AG08396 (cell line): Measurements from ENCODE around the gene SRD5A2.
"Not testable (repeated sequence)": the region's sequence is repeated elsewhere in the genome, so short reads cannot be mapped to it uniquely, and the experiment has no call there.

Source experiments
- DNase-seq: peaks from one replicate; pipeline ENCODE4 v3.0.0; 2012; ENCODE audit warnings: low spot score, mixed read lengths

The SRD5A2 gene

GRCh38 chr2:31533036-31533435 lies 47.7 kb downstream of the SRD5A2 start:
- no peak for DNase-seq

DNA sequence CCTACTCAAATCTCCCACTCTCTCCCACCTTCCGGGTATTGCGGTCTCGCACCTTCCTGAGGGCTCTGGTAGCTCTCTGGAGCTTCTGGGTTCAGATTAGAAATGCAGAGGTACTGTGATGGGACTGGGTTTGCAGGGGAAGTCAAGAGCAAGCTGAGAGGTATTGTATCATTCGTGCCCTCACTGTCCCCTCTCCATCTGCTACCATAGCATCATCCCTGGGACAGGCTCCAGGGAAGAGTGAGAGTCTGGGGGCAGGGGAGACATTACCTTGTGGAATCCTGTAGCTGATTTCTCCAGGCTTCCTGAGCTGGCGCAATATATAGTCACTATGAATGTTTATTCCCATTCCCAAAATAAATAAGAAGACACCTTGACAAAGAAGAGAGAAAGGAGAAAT lies 49.6 kb downstream of the SRD5A2 start:
- no peak for DNase-seq

DNA sequence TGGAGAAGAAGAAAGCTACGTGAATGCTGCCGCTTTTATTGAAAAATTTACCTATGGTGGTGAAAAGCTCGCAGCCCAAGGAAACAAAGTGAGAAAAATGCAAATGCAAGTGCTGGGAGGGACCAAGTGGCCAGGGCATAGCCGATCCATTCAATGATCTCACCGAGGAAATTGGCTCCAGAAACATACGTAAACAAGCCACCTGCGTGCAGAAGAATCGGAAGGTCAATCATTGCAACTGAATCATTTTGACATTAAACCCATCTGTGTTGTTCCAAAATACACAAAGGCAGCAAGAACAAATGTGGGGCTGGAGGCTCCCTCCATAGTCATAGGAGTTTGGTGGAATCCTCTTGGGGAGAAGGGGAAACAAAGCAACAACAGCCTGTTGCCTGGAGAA lies 51.5 kb downstream of the SRD5A2 start:
- no peak for DNase-seq

- no peak for DNase-seq
Observed at GRCh38 chr2:31528823-31529222, 51.9 kb downstream of the SRD5A2 start.

- no peak for DNase-seq
Observed at GRCh38 chr2:31526946-31527732, 53.6 kb downstream of the SRD5A2 start.

GRCh38 chr2:31525876-31526275 lies 54.9 kb downstream of the SRD5A2 start:
- DNase-seq, result no peak

- no peak for DNase-seq
Observed at GRCh38 chr2:31524592-31524991, 56.1 kb downstream of the SRD5A2 start.

GRCh38 chr2:31523871-31524492 lies 56.8 kb downstream of the SRD5A2 start:
- DNase-seq, result peak; percentile 53

- no peak for DNase-seq
Observed at GRCh38 chr2:31522786-31523185, 58.0 kb downstream of the SRD5A2 start.

- no peak for DNase-seq
Observed at GRCh38 chr2:31517442-31518203, 63.1 kb downstream of the SRD5A2 start.

DNA sequence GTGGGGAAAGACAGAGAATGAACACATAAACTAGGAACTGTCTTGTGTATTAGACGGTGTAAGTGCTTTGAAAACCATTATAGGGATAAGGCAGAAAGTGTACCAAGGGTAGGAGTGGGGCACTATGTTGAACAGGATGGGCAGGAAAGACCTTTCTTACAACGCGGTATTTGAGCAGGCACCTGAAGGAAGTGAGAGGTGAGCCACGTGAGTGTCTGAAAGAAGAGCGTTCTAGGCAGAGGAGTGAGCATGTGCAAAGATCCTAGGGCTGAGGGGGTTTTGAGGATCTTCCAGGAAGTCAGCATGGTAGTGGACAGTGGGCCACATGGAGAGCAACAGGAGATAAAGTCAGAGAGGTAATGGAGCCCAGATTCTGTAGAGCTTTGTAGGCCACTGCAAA lies 65.2 kb downstream of the SRD5A2 start:
- no peak for DNase-seq

GRCh38 chr2:31513553-31513952 lies 67.2 kb downstream of the SRD5A2 start:
- DNase-seq, result no peak

- DNase-seq, result no peak
Observed at GRCh38 chr2:31511376-31511775, 69.4 kb downstream of the SRD5A2 start.

GRCh38 chr2:31505111-31505510 lies 75.6 kb downstream of the SRD5A2 start:
- DNase-seq, result no peak

GRCh38 chr2:31504311-31504710 lies 76.4 kb downstream of the SRD5A2 start:
- DNase-seq, result no peak

DNA sequence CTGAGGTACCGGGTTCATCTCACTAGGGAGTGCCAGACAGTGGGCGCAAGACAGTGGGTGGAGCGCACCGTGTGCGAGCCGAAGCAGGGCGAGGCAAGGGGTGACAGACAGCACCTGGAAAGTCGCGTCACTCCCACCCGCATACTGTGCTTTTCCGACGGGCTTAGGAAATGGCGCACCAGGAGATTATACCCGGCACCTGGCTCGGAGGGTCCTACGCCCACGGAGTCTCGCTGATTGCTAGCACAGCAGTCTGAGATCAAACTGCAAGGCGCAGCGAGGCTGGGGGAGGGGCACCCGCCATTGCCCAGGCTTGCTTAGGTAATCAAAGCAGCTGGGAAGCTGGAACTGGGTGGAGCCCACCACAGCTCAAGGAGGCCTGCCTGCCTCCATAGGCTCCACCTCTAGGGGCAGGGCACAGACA lies 84.3 kb downstream of the SRD5A2 start:
- not testable (repeated sequence) for DNase-seq

- peak; percentile 30 for DNase-seq
Observed at GRCh38 chr2:31489339-31489738, 91.4 kb downstream of the SRD5A2 start.

DNA sequence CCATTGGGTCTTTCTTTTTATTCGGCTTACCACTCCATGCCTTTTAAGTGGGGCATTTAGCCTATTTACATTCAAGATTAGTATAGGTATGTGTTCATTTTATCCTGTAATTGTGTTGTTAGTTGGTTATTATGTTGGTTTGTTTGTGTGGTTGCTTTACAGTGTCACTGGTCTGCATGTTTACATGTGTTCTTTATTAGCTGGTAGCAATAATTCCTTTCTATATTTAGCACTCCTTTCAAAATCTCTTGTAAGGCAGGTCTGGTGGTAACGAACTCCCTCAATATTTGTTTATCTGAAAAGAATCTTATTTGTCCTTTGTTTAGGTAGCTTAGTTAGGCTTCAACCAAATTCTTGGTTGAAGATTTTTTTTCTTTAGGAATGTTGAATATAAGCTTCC lies 97.5 kb downstream of the SRD5A2 start:
- DNase-seq, result no peak

DNA sequence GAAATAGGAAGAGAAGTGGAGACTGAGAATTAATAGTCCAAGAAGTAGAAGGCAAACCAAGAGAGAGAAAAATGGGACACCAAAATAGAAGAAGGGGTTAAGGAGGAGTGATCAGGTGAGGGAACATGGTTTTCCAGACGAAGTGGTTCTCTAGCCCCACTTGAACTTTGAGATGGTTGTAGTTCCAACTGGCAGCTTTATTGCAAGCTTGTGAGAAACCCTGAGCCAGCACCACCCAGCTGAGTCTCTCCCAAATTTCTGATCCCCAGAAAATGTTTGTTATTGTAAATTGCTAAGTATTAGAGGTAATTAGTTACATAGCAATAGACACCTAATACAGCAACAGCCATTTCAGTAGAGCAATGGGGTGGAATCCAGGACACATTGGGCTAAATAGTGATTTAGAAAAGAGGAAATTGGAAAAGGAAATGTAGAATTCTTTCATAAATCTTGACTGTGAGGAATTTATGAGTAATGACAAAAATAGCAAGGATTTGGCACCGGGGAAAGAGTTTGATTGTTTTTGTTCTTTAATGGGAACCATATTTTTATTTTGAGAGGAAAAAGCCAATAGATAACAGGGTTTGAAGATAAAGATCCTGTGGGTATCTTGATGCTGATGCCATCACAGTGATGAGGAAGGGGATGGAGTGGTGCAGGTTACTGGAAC lies 104.1 kb downstream of the SRD5A2 start:
- DNase-seq, result peak; percentile 12

DNA sequence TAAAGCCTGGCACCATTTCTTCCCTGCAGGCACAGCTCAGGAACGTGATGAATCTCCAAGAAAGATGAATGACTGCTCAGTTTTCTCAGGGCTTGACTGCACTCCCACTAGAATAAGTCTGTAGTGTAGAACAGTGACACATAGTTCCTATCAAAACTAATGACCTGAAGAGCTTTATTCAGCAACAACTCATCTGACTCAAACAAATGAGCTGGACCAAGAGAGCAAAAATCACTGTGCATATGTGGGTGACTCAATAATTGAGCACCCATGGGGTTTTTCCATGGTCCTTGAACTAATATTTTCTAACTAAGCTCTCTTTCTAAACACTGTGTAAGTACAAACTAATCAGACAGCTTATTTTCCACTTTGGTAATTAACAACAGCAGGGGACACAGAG lies 105.0 kb downstream of the SRD5A2 start:
- peak; percentile 55 for DNase-seq

GRCh38 chr2:31474296-31474695 lies 106.4 kb downstream of the SRD5A2 start:
- DNase-seq, result no peak
